ENCODE results near the gene OCA2. TPM values are rescaled to one million over a fixed set of nuclear protein-coding genes. Genes with fewer than 3 reads are reported as not detected.
"Not testable (repeated sequence)": the region's sequence is repeated elsewhere in the genome, so short reads cannot be mapped to it uniquely, and the experiment has no call there.

OCA2 gene
- total RNA-seq, 2 donors from 2014 or later = not detected

DNA sequence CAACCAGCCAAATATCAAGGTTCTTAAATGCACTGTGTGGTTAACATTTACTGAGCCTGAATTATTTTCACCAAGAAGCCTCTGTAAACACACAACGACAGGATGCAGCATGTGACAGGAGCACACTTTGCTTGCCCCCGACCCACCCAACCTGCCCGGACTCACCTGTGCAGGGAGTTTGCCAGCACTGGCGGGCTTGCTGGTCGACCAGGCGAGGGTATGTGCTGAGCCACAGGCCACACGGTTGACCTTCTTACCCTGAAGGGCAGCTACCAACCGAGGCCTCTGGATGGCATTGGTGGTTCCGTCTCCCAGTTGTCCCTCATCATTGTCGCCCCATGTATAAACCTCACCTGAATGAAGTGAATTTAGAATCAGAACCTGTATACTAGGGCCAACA lies 25.7 kb upstream of the OCA2 start:
- H3K4me3 ChIP-seq = no peak overlapping the region
- H3K27ac ChIP-seq = no peak overlapping the region
- WGBS, 2 donors = 79 to 80% methylated on average over 1 to 10 of the region's 10 CpGs
- peaks cover 3% of the 10 kb centered on the region for H3K4me1 ChIP-seq
- intact Hi-C loops (cut with DNase I) = no loop called here
- H3K9me3 ChIP-seq = no peaks in the 10 kb centered on the region
- no peaks in the 10 kb centered on the region for H3K36me3 ChIP-seq (replicated peaks in 1 of 2; ENCODE audit: insufficient read depth in 1 of 2, low read depth in 2 of 2)
- no peak for TF ChIP-seq POLR2A (IDR thresholded peaks at IDR 0.05)
- TF ChIP-seq, protein P1, sequence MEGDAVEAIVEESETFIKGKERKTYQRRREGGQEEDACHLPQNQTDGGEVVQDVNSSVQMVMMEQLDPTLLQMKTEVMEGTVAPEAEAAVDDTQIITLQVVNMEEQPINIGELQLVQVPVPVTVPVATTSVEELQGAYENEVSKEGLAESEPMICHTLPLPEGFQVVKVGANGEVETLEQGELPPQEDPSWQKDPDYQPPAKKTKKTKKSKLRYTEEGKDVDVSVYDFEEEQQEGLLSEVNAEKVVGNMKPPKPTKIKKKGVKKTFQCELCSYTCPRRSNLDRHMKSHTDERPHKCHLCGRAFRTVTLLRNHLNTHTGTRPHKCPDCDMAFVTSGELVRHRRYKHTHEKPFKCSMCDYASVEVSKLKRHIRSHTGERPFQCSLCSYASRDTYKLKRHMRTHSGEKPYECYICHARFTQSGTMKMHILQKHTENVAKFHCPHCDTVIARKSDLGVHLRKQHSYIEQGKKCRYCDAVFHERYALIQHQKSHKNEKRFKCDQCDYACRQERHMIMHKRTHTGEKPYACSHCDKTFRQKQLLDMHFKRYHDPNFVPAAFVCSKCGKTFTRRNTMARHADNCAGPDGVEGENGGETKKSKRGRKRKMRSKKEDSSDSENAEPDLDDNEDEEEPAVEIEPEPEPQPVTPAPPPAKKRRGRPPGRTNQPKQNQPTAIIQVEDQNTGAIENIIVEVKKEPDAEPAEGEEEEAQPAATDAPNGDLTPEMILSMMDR (IDR thresholded peaks at IDR 0.05) = no peak
- ATAC-seq (no peak), DNase-seq (no peak)
- H3K27me3 ChIP-seq = no peaks in the 10 kb centered on the region

- peak; percentile 85 to 92 (median 88) for DNase-seq
- Histone ChIP-seq H3K4me1 (peaks cover 3% of the 10 kb centered on the region), H3K27me3 (no peaks in the 10 kb centered on the region), H3K9me3 (no peaks in the 10 kb centered on the region), H3K4me3 (no peak overlapping the region), H3K36me3 (replicated peaks in 1 of 2; ENCODE audit: insufficient read depth in 1 of 2, low read depth in 2 of 2) (peaks cover 0 to 1% of the 10 kb centered on the region in 2 donors), H3K27ac (peak overlapping the region in 1 of 4 donors; percentile 15)
- intact Hi-C loops (cut with DNase I) = no loop called here
- ATAC-seq = peak; percentile 93
- WGBS, 2 donors = 19 to 24% methylated on average over 6 of the region's 6 CpGs
- TF ChIP-seq POLR2A (IDR thresholded peaks at IDR 0.05) = no peak
- TF ChIP-seq, protein P1 (IDR thresholded peaks at IDR 0.05) = peak; percentile 38 to 88 (median 77)
These were observed 24.4 kb upstream of the OCA2 start for GRCh38 chr15:28123408-28124023.

DNA sequence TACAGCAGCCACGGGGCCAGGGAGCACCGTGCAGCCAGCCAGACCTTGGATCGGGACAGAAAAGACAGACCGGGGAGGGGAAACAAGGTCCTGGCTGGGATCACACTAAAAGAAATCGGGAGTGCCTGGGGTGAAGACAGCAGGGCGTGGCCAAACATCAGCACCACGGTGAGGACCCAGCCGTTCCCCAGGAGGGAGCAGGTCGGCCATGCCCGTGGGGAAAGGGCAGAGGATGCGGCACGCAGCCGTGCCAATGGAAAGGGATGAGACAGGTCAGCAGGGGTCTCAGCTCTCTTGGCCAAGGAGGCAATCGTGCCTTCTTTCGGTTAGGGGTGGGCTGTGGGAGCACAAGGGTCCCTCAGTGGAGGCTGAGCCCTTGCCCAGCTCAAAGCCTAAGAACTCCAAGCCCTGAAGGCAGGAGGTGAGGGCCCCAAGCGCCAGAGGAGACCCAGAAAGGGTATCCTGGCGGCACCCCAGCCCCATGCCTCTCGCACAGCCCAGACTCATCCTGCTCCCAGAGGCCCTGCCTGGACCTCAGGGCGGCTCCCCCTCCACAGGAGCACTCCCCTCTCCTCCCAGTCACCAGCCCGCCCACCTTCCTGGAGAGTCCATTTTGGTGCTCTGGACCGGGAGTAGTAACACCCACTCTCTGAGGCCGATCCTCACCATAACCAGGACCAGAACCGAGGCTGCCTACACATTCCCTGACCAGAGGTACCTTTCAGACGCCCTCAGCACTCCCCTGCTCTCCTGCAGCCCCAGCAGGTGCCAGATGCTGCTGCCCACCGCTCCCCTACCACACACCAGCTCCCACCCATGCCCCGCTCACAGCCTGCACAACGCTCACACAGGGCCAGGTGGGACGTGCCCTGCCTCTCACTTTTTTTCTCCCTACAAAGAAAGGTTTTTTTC lies 23.2 kb upstream of the OCA2 start:
- H3K27ac ChIP-seq = no peak overlapping the region
- H3K27me3 ChIP-seq = no peaks in the 10 kb centered on the region
- H3K4me1 ChIP-seq = peaks cover 3% of the 10 kb centered on the region
- no peaks in the 10 kb centered on the region for H3K9me3 ChIP-seq
- ATAC-seq (no peak), DNase-seq (no peak)
- intact Hi-C loops (cut with DNase I) = no loop called here
- H3K4me3 ChIP-seq = no peak overlapping the region
- H3K36me3 ChIP-seq (replicated peaks in 1 of 2; ENCODE audit: insufficient read depth in 1 of 2, low read depth in 2 of 2) = peaks cover 0 to 1% of the 10 kb centered on the region in 2 donors
- no peak for TF ChIP-seq POLR2A (IDR thresholded peaks at IDR 0.05)
- TF ChIP-seq, protein P1 (IDR thresholded peaks at IDR 0.05) = no peak
- 80 to 88% methylated on average over 15 to 27 of the region's 28 CpGs for WGBS, 2 donors

DNA sequence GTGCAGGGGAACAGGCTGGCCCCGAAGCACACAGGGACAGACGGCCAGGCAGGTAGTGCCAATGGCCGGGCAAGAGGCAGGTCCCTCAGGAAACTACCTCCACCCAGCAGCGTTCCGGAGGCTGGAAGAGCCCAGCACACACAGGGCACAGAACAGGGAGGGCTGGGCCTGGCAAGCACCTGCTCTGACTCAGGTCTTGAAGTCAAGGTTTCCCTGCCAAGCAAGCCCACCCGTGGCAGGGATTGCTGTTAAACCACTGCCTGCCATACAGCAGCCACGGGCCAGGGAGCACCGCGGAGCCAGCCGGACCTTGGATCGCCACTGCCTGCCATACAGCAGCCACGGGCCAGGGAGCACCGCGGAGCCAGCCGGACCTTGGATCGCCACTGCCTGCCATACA lies 22.5 kb upstream of the OCA2 start:
- WGBS, 2 donors = 90 to 91% methylated on average over 5 to 12 of the region's 16 CpGs
- H3K36me3 ChIP-seq (replicated peaks in 1 of 2; ENCODE audit: insufficient read depth in 1 of 2, low read depth in 2 of 2); ATAC-seq; DNase-seq; intact Hi-C loops (cut with DNase I); H3K27ac ChIP-seq; H3K27me3 ChIP-seq; H3K9me3 ChIP-seq; H3K4me1 ChIP-seq; H3K4me3 ChIP-seq: not testable (repeated sequence)

DNA sequence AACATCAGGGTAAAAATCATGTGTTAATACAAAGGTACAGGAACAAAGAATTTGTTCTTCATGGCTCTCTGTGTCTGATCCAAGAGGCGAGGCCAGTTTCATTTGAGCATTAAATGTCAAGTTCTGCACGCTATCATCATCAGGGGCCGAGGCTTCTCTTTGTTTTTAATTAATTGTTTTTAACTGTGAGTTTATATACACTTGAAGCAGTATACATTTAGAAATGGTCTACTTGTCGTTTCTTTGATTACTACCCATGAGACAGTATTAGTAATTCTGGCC lies 21.2 kb upstream of the OCA2 start:
- H3K27me3 ChIP-seq = no peaks in the 10 kb centered on the region
- WGBS, 2 donors = 84 to 86% methylated on average over 4 of the region's 4 CpGs
- peaks cover 3% of the 10 kb centered on the region for H3K4me1 ChIP-seq
- H3K36me3 ChIP-seq (replicated peaks in 1 of 2; ENCODE audit: insufficient read depth in 1 of 2, low read depth in 2 of 2) = peaks cover 0 to 8% of the 10 kb centered on the region in 2 donors
- DNase-seq = no peak
- no peak for ATAC-seq
- H3K9me3 ChIP-seq = no peaks in the 10 kb centered on the region
- H3K4me3 ChIP-seq = no peak overlapping the region
- no peak for TF ChIP-seq POLR2A (IDR thresholded peaks at IDR 0.05)
- TF ChIP-seq, protein P1 (IDR thresholded peaks at IDR 0.05) = no peak
- no peak overlapping the region for H3K27ac ChIP-seq
- intact Hi-C loops (cut with DNase I) = no loop called here
